ENCODE results near the gene CD74. TPM values are rescaled to one million over a fixed set of nuclear protein-coding genes. Genes with fewer than 3 reads are reported as not detected.

The CD74 gene
- polyA plus RNA-seq, 2 of the 4 experiments (the other 2 are of a cell fraction), result not detected

GRCh38 chr5:150441813-150442698 lies 29.3 kb upstream of the CD74 start:
- DNase-seq (ENCODE audit: low read depth in 1 of 2, low spot score in 1 of 2) (no peak), FAIRE-seq (no peak)

GRCh38 chr5:150440948-150441812 lies 28.5 kb upstream of the CD74 start:
- no peaks in the 10 kb centered on the region for H3K9me3 ChIP-seq
- DNase-seq (ENCODE audit: low read depth in 1 of 2, low spot score in 1 of 2) (no peak), ATAC-seq (peak; percentile 46 to 55), FAIRE-seq (no peak)
- CTCF ChIA-PET, result interaction anchor here (0.6 to 2.1 kb wide), 4 partner anchors 9 to 311 kb away, joined by 3 to 5 read pairs (median 4); no protein-coding TSS in a partner anchor
- no peak overlapping the region for H3K4me2 ChIP-seq
- H3K4me1 ChIP-seq, result peaks cover 17% of the 10 kb centered on the region; the same call in 2 of the 3 replicates
- POLR2A ChIA-PET, result no interaction called here
- TF ChIP-seq SREBF2 (IDR thresholded peaks at IDR 0.05) (no peak), KDM5A (IDR thresholded peaks at IDR 0.05) (no peak), ELK1 (IDR thresholded peaks at IDR 0.05; ENCODE audit: low read depth, low read length) (no peak), ZNF302 (CRISPR knock-in tag; IDR thresholded peaks at IDR 0.05) (no peak), ZFP36 (IDR thresholded peaks at IDR 0.05; ENCODE audit: borderline replicate concordance, partially characterized antibody) (no peak)
- 92% methylated on average over 12 of the region's 12 CpGs for WGBS (ENCODE audit: missing lambda C conversion rate)
- no peak overlapping the region for H3K27ac ChIP-seq
- H3K4me3 ChIP-seq, result no peak overlapping the region

More at GRCh38 chr5:150441813-150442698, 29.3 kb upstream of the CD74 start:
- CTCF ChIA-PET, result interaction anchor here (1.0 to 2.1 kb wide), 2 partner anchors 8 to 9 kb away, joined by 3 to 5 read pairs; no protein-coding TSS in a partner anchor
- 80% methylated on average over 18 of the region's 18 CpGs for WGBS (ENCODE audit: missing lambda C conversion rate)
- H3K9me3 ChIP-seq, result no peaks in the 10 kb centered on the region
- peaks cover 25% of the 10 kb centered on the region; the same call in 2 of the 3 replicates for H3K4me1 ChIP-seq
- H3K4me2 ChIP-seq, result no peak overlapping the region
- ATAC-seq, result peak; percentile 44 to 45
- TF ChIP-seq FOSB (CRISPR knock-in tag; IDR thresholded peaks at IDR 0.05), result no peak; the same call in 1 of the 2 replicates
- no peak for TF ChIP-seq MAZ (IDR thresholded peaks at IDR 0.05; ENCODE audit: borderline replicate concordance, low read depth, low read length)
- no peak for TF ChIP-seq USF2 (IDR thresholded peaks at IDR 0.05)
- TF ChIP-seq ZFP36 (IDR thresholded peaks at IDR 0.05; ENCODE audit: borderline replicate concordance, partially characterized antibody), result no peak
- TF ChIP-seq ZSCAN20 (CRISPR knock-in tag; IDR thresholded peaks at IDR 0.05), result no peak
- H3K4me3 ChIP-seq, result no peak overlapping the region
- POLR2A ChIA-PET, result no interaction called here
- no peak overlapping the region for H3K27ac ChIP-seq

- TF ChIP-seq POLR2AphosphoS2 (conservative IDR thresholded peaks at IDR 0.05; ENCODE audit: low read length) (no peak), HOXA7 (CRISPR knock-in tag; IDR thresholded peaks at IDR 0.05) (no peak), CTCF (IDR thresholded peaks at IDR 0.05) (peak; percentile 49), TFCP2L1 (CRISPR knock-in tag; IDR thresholded peaks at IDR 0.05) (no peak), RAD21 (conservative IDR thresholded peaks at IDR 0.05 in 1 of 2, IDR thresholded peaks at IDR 0.05 in 1 of 2) (0 out of 5 replicates have a peak, but pooled peaks of 1 of the 2 experiments have one; percentile 23)
- H3K4me1 ChIP-seq, result 0 out of 3 replicates have a peak, but pooled peaks cover 4% of the 10 kb centered on the region
- peak; percentile 68 to 83 for DNase-seq (ENCODE audit: low read depth in 1 of 2, low spot score in 1 of 2)
- H3K4me3 ChIP-seq, result no peak overlapping the region
- H3K9me3 ChIP-seq, result no peaks in the 10 kb centered on the region
- FAIRE-seq, result no peak
- CTCF ChIA-PET, result interaction anchor here (1.6 to 3.3 kb wide), 2 partner anchors 11 kb away, joined by 6 to 9 read pairs; partner anchors contain the start of gene RPS14
- no peak overlapping the region for H3K27ac ChIP-seq
- 49% methylated on average over 4 of the region's 4 CpGs for WGBS (ENCODE audit: missing lambda C conversion rate)
- peak; percentile 55 to 67; a peak in 4 of 6 replicates for ATAC-seq
- POLR2A ChIA-PET, result interaction anchor here (1.1 kb wide), 1 partner anchor 11 kb away, joined by 3 read pairs; no protein-coding TSS in a partner anchor
- no peak overlapping the region for H3K4me2 ChIP-seq
Measured at GRCh38 chr5:150438873-150439546, 26.3 kb upstream of the CD74 start.

All from A549 (cell line).